EH (cell line): Measurements from ENCODE around the gene S1PR1.

Experiments
- DNase-seq: peaks from one replicate; pipeline ENCODE4 v3.0.0-alpha.2; 2015; ENCODE audit warnings: low read depth

Gene S1PR1

GRCh38 chr1:101245246-101245927, 8.6 kb downstream of the S1PR1 start:
- DNase-seq, result no peak

DNA sequence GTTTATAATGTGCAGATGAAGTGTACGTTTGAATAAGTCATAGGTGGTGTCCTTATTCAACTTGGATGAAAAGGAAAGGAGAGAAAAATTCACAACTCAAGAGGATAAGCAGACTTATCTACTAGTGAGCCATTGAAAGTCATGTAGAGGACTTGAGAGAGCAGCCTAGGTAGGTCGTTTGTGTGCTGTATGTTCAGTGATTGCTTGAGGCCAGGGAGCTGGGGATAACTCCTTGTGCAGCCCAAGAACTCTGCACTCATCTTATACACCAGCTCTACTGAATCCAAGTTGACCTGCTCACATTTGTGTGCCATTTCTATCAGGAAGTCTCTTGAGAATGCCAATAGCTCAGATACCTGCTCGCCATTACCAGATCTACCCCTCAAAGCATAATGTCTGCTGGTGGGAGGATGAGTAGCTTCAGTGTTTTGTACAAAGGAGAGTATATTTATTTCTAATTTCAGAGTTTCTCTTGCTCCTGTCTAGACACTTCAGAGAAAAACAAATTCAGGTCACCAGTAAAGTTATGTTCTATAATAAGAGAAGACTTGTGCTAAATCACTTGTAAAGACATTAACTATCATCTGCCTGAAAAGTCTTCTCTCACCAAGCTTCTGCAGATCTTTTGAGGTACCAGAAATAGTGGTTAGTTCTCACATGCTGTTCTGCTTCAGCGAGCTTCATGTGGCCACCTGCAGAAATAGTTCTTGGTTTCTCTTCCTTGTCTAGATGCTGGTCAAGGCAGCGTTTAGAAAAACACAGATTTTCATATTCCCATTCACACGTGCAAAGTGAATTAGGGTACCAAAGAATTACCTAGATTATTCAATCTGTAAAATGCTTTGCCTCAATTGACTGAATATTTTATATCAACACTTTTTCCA, 10.8 kb downstream of the S1PR1 start:
- no peak for DNase-seq

DNA sequence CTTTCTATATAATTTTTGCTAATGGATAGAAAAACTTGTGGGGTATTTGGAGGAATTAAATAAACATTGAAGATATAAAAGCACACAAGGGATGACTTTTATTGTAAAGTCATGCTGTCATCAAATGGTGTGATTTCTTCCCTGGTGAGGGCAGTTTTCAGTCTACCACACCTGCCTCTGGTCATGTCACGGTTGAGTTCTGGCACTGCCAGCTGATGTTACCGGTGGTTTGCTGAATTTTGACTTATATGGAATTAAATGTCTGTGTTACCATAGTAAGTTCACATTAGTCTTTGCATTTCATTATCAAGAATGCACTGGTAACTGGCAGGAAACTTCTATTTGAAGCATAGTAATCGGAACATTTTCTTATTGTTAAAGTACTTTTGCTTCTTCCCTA, 13.4 kb downstream of the S1PR1 start:
- DNase-seq, result no peak

DNA sequence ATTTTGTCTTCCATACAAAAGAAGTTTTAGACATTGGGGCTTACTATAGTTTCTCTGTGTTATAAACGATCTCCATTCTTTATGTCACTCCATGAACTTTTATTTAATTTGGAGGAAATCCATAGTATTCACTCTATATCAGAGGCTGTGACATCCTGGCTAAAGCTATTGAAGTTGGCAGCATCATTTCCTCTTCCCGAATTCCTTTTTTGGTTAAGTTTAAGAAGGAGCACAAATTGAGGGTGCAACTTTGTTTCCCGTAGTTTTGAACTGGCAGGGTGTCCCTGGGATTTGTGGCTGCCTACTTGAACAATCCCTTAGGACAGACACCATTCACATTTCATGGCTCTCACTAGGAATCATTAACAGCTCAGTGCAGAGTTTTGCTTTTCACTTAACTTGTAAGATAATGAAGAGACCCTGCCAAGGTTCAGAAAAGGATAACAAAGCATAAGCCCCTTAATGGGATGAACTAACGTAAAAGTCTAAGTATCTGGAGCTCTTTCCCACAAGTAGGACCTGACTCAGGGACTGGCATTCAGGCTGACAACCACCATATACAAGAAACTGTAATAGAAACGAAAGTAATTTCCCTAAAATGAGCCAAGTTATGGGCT, 13.9 kb downstream of the S1PR1 start:
- peak; percentile 25 for DNase-seq

GRCh38 chr1:101251504-101251903, 14.7 kb downstream of the S1PR1 start:
- no peak for DNase-seq

DNA sequence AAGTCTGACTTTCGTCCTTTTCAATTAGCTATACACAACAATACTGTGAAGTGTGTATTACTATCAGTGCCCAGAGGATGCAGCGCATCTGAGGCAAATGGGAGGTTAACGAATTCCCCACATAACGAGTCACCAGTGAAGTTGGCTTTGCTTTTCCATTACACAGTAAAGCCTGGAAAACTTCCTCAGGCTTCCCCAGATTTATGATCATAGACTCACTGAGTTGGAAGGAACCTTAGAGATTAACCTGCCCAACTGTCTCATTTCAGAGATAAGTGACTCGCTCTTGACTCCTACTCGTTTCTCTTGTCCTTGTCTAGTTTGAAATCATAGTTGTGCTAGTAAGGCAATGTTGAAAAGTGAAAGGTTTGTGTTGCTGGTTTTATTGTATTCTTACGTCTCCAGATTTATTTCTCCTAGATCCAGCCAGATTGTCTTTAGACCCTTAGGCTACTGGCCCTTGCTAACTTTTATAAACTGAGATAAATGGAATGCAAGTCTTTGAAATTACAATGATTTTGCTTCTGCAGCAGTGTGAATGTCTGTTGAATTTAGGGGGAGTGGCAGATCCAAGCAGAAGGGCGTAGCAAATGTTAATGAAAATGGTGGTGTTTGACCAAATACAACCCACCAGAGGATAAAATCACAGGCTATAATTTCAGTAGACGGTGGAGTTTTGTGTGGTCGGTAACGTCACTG, 17.3 kb downstream of the S1PR1 start:
- DNase-seq, result peak; percentile 85

DNA sequence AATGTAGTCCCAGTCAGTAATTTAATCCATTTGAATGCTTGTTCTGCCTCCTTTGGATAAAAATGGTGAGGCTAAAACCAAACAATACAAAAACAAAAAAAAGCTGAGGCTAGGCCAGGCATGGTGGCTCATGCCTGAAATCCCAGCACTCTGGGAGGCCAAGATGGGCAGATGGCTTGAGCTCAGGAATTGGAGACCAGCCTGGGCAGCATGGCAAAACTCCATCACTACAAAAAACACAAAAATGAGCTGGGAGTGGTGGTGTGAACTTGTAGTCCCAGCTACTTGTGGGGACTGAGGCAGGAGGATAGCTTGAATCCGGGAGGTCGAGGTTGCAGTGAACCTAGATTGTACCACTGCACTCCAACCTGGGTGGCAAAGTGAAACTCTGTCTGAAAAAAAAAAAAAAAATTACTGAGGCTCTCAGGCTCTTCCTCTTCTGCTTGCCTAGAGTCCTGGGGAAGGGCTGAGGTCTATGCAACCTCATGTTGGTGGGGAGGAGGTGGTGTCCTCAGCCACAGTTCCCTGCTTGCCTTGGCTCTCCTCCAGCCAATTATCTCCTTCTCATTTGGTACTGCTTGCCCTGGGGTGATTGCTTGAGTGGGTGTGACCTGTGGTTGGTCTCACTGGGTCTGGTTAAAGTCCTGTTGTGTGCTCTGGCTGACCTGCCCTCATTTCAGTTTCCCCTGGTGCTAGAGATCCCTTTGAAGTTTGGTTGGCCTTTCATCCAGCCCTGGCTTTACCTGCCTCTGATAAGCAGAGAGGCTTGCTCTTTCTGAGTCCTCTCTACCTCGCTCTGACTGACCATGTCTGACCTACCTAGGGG, 20.9 kb downstream of the S1PR1 start:
- DNase-seq, result peak; percentile 62

DNA sequence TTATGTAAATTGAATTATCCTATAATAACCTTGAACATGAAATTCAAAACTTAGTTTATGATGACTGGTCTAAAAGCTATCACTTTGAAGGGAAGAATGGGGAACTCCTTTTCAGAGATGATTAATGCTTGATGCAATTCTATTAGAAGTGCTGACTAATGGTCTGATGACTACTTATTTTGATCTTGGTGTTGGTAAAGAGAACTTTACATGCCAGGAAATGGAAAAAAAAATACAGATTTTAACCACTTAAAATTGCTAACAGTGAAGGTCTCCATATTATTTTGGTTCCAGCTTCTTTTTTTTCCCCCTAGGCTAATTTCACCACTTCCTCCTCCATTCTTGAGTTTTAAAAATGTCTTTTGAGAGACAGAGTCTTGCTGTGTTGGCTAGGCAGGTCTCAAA, 22.9 kb downstream of the S1PR1 start:
- DNase-seq, result peak; percentile 88

DNA sequence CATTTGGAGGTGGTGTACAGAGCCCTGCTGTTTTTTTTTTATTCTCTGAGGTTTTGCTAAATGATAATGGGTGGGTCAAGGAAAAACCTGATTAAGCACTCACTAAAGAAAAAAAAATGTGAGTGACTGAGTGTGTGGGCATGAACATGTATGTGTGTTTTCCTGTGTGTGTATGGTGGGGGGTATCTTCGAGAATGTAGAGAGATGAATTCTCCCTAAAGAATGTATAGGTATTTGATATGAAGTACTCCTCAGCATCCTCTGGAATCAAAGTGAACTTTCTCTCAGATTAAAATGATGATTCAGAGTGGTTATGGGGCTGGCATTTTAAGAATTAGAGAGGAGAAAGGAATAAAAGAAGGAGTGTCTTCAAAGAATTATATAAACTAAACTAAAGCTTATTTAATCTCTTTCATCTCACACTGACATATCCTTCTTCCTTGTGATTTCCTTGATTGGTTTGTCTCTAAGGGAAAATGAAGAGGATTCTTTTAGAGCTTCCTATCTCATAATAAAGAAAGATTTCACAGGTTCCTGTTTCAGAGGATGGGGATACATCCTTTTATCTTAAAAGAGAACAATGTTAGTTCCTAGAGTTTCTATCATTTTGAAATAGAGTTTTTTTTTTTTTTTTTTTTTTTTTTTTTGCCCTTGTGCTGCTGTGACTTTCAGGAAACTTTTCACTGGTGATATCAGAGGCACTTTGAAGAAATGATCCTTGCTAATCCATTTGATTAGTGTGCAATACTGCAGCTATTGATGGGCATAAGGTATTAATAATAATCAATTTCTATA, 23.9 kb downstream of the S1PR1 start:
- peak; percentile 38 for DNase-seq

- DNase-seq, result no peak
Observed at GRCh38 chr1:101261623-101262022, 24.8 kb downstream of the S1PR1 start.

- DNase-seq, result no peak
Observed at GRCh38 chr1:101262060-101262459, 25.2 kb downstream of the S1PR1 start.

DNA sequence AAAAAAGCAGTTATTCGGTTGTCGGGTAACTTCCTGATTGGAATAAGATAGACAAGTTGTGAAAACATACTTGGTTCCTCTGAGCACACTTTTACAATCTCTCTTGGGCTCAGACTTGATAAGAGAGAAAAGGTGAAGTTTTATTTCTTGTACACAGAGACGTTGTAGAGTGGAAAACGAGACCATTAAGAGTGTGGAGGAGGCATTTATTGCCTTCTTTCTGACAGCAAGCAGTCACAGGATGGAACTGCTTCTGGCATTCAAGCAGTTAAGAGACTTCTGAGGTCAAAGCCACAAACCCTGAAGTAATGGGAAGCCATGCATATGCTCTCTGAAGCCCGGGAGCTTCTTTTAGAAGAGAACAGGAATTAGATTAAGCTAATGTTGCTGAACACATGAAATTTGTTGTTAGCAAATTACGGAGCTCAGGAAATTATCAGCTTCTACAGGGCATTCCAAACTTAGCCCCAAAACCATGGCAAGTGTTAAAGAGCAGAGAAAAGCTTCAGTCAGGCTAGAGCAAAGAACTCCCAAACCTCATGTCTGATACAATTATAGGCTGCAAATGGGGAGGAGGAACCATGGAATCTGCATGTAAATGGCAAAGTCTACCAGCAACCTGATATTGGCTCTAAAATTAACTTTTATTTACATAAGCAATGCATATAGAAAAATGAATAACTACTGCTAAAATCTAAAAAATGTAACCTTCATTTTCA, 26.0 kb downstream of the S1PR1 start:
- DNase-seq, result peak; percentile 44

- DNase-seq, result no peak
Observed at GRCh38 chr1:101264697-101265096, 27.9 kb downstream of the S1PR1 start.

DNA sequence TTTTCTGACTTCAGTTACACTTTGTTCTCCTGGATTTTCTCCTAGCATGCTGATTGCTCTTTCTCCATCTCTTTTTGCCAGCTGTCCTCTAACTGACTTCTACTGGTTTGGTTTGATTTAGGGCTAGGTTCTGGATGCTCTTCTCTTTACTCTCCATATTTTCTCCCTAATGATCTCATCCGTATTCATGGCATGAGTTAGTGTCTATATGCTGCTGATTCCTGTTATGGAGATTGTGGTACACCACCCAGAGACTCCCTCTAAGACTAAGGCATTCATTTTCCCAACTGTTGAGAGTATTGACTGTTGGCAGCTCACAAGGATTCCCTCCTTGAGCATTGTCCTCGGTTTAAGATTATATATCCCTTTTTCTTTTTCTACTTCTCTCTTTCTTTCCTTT, 28.9 kb downstream of the S1PR1 start:
- no peak for DNase-seq

- no peak for DNase-seq
Observed at GRCh38 chr1:101267082-101267481, 30.3 kb downstream of the S1PR1 start.

GRCh38 chr1:101268893-101269292, 32.1 kb downstream of the S1PR1 start:
- no peak for DNase-seq

DNA sequence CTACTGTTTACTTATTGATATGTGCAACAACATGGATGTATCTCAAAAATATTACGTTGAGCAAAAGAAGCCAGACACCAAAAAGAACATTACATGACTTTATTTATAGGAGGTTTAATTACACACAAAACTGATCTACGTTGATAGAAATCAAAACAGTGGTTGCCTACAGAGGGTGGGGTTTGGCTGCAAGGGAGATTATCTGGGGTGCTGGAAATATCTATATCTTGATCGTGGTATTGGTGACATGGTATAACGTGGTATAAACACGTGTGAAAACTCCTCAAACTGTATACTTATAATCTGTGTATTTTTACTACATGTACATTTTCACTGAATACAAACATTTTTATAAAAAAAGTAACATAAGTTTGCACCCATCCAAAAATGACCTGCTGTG, 38.9 kb downstream of the S1PR1 start:
- DNase-seq, result no peak

- DNase-seq, result no peak
Observed at GRCh38 chr1:101276818-101277217, 40.0 kb downstream of the S1PR1 start.

DNA sequence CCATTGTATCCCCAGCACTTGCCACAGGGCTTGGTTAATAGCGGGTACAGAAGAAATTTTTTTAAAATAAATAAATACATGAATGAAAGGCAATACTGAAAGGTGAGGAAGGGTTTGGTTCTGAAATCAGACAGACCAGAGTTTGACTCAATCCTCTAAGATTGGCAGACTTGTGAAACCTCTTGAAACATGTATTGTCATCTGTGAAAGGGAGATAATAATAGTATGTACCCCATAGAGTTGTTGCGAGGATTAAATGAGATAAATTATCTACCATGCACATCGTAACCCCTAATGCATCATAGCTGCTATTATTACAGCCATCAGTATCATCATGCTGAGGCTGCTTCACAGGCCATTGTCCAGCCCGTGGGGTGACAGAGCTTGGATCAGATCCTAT, 41.4 kb downstream of the S1PR1 start:
- no peak for DNase-seq

DNA sequence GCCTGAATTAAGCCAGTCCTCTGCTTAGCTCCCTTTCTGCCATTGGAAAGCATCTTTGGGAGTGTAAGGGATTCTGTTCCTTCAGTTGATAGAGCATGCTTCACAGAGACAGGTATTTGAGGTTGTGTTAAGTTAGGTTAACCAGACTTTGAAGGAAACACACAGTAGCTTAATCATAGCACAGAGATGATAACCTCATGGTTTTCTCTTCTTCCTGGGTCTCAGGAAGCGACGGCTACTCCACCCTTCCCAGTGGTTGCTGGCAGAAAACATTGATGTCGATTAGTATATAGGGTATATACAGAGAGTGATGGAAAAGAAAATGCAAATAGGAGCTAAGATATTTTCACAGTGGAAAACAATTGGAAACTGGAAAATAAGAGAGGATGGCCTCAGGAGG, 42.0 kb downstream of the S1PR1 start:
- no peak for DNase-seq
